Natural killer cell (primary cell): ENCODE measurements around the gene TAB2. TPM values are rescaled to one million over a fixed set of nuclear protein-coding genes. Genes with fewer than 3 reads are reported as not detected.
"Not testable (repeated sequence)": the region's sequence is repeated elsewhere in the genome, so short reads cannot be mapped to it uniquely, and the experiment has no call there.

ENCODE experiments used
- ATAC-seq, 3 donors: fragments of 150-1000 bp in 2 of 3; fragments of 200-7000 bp in 1 of 3; cut with Tn5 transposase; 1 replicate in 1 of 3; 2 replicates in 2 of 3; pipeline ENCODE4 v1.10.0; 2021; ENCODE audit warnings: mild to moderate bottlenecking in 2 of 3, moderate library complexity in 2 of 3
- DNase-seq, 2 donors: peaks; one replicate each; pipeline versions ENCODE4 v3.0.0 to v3.0.0-alpha.2; 2013 to 2021; ENCODE audit warnings: mixed read lengths in 1 of 2
- H3K27ac ChIP-seq: one replicate; pipeline ENCODE4 v1.5.1; 2013; ENCODE audit warnings: mild to moderate bottlenecking, low read length
- H3K27me3 ChIP-seq: one replicate; pipeline ENCODE4 v1.6.1; 2013; ENCODE audit warnings: low read length; ENCODE audit not compliant: control insufficient read depth, insufficient read depth
- H3K36me3 ChIP-seq: one replicate; pipeline ENCODE4 v1.6.1; 2013; ENCODE audit warnings: low read length; ENCODE audit not compliant: control insufficient read depth, insufficient read depth
- H3K4me1 ChIP-seq: one replicate; pipeline ENCODE4 v1.6.1; 2013; ENCODE audit warnings: low read length; ENCODE audit not compliant: control insufficient read depth, insufficient read depth
- H3K4me3 ChIP-seq: one replicate; pipeline ENCODE4 v1.5.1; 2013; ENCODE audit warnings: low read length
- H3K9me3 ChIP-seq: one replicate; pipeline ENCODE4 v1.6.1; 2013; ENCODE audit warnings: low read length; ENCODE audit not compliant: control insufficient read depth, insufficient read depth
- H3K27ac Mint-ChIP-seq, 2 donors: one replicate each; pipeline ENCODE4 v1.8.0; 2022; ENCODE audit warnings: mild to moderate bottlenecking in 2 of 2, mixed read lengths in 2 of 2, moderate library complexity in 1 of 2
- H3K27me3 Mint-ChIP-seq, 2 donors: one replicate each; pipeline ENCODE4 v1.8.0; 2022; ENCODE audit warnings: low read depth in 2 of 2, mixed read lengths in 2 of 2
- H3K36me3 Mint-ChIP-seq: one replicate; pipeline ENCODE4 v1.8.0; 2022; ENCODE audit warnings: mixed read lengths
- H3K4me1 Mint-ChIP-seq, 2 donors: one replicate each; pipeline ENCODE4 v1.8.0; 2022; ENCODE audit warnings: mixed read lengths in 2 of 2
- H3K4me3 Mint-ChIP-seq: one replicate; pipeline ENCODE4 v1.8.0; 2022; ENCODE audit warnings: mild to moderate bottlenecking, moderate library complexity, mixed read lengths
- H3K9me3 Mint-ChIP-seq, 2 donors: one replicate each; pipeline ENCODE4 v1.8.0; 2022; ENCODE audit warnings: mixed read lengths in 2 of 2
- CTCF ChIP-seq: fragments of 200-600 bp; IDR thresholded peaks from one replicate; pipeline ENCODE4 v1.8.0; 2022; ENCODE audit warnings: antibody characterized with exemption
- WGBS: methylation state at CpG from one replicate; pipeline ENCODE4 v1.1.7; 2013; ENCODE audit warnings: missing lambda C conversion rate; ENCODE audit not compliant: insufficient coverage; 5-methylcytosine and 5-hydroxymethylcytosine counted together
- intact Hi-C: fragments of 100-400 bp; cut with micrococcal nuclease; formaldehyde crosslinking; loops from one replicate; pipeline ENCODE4 v1.14.2; 2022
- total RNA-seq, 4 donors: library from RNA; stranded (reverse); fragments of 120-200 nt in 1 of 4; gene quantifications; one replicate each; pipeline versions ENCODE4 v1.2.3 to v1.2.4, GENCODE V29; 2013 to 2022

TAB2 gene
- total RNA-seq, 3 donors from 2014 or later (not counting 1 experiment from before 2014, with no cell fraction given): 65.7 to 74.9 (median 68.9) TPM

DNA sequence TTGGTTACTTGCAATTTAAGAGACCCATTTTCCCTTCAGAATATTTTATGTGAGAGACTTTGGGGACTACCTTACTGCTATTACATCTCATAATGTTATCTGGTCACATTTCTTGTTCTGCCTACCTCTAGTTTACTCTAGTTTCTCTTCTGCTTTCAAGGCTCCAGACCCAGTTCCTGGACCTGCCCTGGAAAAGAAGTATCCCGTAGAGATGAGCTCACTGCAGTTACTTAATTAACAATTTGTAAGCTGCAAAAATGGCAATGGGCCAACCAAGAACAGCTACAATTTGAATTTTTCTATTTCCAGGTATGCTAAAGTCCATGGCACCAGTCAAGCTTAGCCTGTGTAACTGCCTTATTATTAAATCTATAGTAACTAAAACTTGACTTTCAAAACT, 25.0 kb downstream of the TAB2 start:
- intact Hi-C loops: no loop called here
- WGBS: 46% methylated on average over 1 of the region's 1 CpG
- Mint-ChIP-seq H3K4me1 (peaks cover 60 to 65% of the 10 kb centered on the region in 2 donors), H3K4me3 (no peak overlapping the region), H3K9me3 (no peaks in the 10 kb centered on the region), H3K36me3 (no peaks in the 10 kb centered on the region), H3K27ac (peak overlapping the region in 1 of 2 donors; percentile 24), H3K27me3 (no peaks in the 10 kb centered on the region)
- no peak overlapping the region for H3K4me3 ChIP-seq
- H3K36me3 ChIP-seq: peaks cover 4% of the 10 kb centered on the region
- DNase-seq (no peak), ATAC-seq (no peak)
- no peak overlapping the region for H3K27ac ChIP-seq
- TF ChIP-seq CTCF: no peak
- H3K9me3 ChIP-seq: no peaks in the 10 kb centered on the region
- H3K27me3 ChIP-seq: no peaks in the 10 kb centered on the region
- no peaks in the 10 kb centered on the region for H3K4me1 ChIP-seq

DNA sequence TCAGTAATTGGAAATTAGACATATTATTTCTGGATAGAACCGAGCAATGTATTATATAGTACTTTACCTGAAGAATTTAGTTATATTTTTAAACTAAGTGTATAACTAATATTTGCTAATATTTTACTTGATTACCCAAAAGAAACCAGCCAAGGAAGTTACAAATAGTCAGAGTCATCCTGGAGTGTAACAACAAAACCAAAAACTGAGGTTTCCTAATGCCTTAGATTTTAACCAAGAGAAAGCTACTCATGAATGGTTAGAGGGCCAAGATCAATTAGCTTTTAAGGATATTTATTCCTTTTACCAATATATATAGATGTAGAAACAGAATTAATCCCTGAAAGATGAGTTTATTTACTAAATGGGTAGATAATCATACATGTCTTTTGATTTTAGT, 26.0 kb downstream of the TAB2 start:
- Mint-ChIP-seq H3K27ac (no peak overlapping the region), H3K9me3 (no peaks in the 10 kb centered on the region), H3K4me1 (peaks cover 57 to 61% of the 10 kb centered on the region in 2 donors), H3K4me3 (no peak overlapping the region), H3K36me3 (no peaks in the 10 kb centered on the region), H3K27me3 (no peaks in the 10 kb centered on the region)
- ATAC-seq: no peak
- Histone ChIP-seq H3K4me1 (no peaks in the 10 kb centered on the region), H3K36me3 (peaks cover 4% of the 10 kb centered on the region), H3K9me3 (no peaks in the 10 kb centered on the region), H3K4me3 (no peak overlapping the region), H3K27me3 (no peaks in the 10 kb centered on the region), H3K27ac (no peak overlapping the region)
- TF ChIP-seq CTCF: no peak
- intact Hi-C loops: no loop called here
- DNase-seq: no peak
- no CpG with 5 or more reads among the region's 1 CpG for WGBS

- Histone ChIP-seq H3K9me3 (no peaks in the 10 kb centered on the region), H3K36me3 (peaks cover 4% of the 10 kb centered on the region), H3K4me1 (no peaks in the 10 kb centered on the region), H3K27ac (no peak overlapping the region), H3K27me3 (no peaks in the 10 kb centered on the region), H3K4me3 (no peak overlapping the region)
- no peak overlapping the region for H3K27ac Mint-ChIP-seq
- WGBS: no CpG with 5 or more reads among the region's 3 CpGs
- DNase-seq: no peak
- H3K9me3 Mint-ChIP-seq: no peaks in the 10 kb centered on the region
- H3K27me3 Mint-ChIP-seq: no peaks in the 10 kb centered on the region
- H3K4me3 Mint-ChIP-seq: no peak overlapping the region
- peaks cover 53 to 64% of the 10 kb centered on the region in 2 donors for H3K4me1 Mint-ChIP-seq
- ATAC-seq: no peak
- TF ChIP-seq CTCF: no peak
- no peaks in the 10 kb centered on the region for H3K36me3 Mint-ChIP-seq
- intact Hi-C loops: no loop called here
Observed at GRCh38 chr6:149346078-149346477, 28.6 kb downstream of the TAB2 start.

DNA sequence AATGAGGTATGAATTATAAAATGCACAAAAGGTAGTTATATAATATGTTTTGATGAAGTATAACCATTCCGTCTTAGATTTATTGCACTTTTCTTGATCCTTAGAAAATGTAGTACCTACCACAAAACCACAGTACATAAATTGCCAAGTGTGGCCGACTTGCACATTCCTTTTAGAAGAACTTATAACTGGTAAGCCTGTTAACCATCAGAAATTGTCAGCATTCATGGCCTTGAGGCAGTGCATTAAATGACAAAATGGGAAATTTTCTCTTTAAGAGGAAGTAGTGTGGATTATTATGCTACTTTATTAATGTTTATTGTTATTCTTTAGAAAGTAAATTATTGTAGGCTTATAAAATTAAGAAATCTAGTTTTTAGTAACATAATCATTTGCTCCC, 29.6 kb downstream of the TAB2 start:
- intact Hi-C loops: no loop called here
- no peak overlapping the region for H3K27ac Mint-ChIP-seq
- H3K27me3 Mint-ChIP-seq: no peaks in the 10 kb centered on the region
- no peaks in the 10 kb centered on the region for H3K9me3 Mint-ChIP-seq
- no peaks in the 10 kb centered on the region for H3K4me1 ChIP-seq
- no peak for TF ChIP-seq CTCF
- H3K4me3 Mint-ChIP-seq: no peak overlapping the region
- peaks cover 45 to 56% of the 10 kb centered on the region in 2 donors for H3K4me1 Mint-ChIP-seq
- DNase-seq (no peak), ATAC-seq (no peak)
- no peak overlapping the region for H3K4me3 ChIP-seq
- 34% methylated on average over 2 of the region's 2 CpGs for WGBS
- peaks cover 4% of the 10 kb centered on the region for H3K36me3 ChIP-seq
- no peaks in the 10 kb centered on the region for H3K27me3 ChIP-seq
- no peaks in the 10 kb centered on the region for H3K36me3 Mint-ChIP-seq
- H3K27ac ChIP-seq: no peak overlapping the region
- no peaks in the 10 kb centered on the region for H3K9me3 ChIP-seq

DNA sequence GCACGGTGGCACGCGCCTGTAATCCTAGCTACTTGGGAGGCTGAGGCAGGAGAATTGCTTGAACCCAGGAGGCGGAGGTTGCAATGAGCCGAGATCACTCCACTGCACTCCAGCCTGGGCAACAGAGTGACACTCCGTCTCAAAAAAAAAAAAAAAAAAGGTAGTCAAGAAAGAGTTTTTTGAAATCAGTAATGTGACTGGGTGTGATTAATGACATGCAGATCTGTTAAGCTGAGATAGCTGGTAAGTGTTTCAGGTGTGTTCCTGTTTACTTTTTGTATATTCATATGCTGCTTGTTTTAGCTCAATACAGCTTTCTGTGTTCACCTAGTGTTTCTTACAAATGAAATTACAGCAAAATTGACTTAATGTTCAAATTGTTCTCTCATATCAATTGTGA, 31.8 kb downstream of the TAB2 start:
- H3K9me3 ChIP-seq, ATAC-seq, H3K4me3 ChIP-seq, H3K4me1 ChIP-seq, H3K27ac ChIP-seq, H3K36me3 ChIP-seq, DNase-seq, H3K27me3 ChIP-seq, H3K27ac Mint-ChIP-seq, H3K4me3 Mint-ChIP-seq, H3K27me3 Mint-ChIP-seq, H3K9me3 Mint-ChIP-seq, H3K36me3 Mint-ChIP-seq, intact Hi-C loops: not testable (repeated sequence)
- H3K4me1 Mint-ChIP-seq: peaks cover 41 to 48% of the 10 kb centered on the region in 2 donors
- whole genome bisulfite sequencing: 96% methylated on average over 6 of the region's 6 CpGs
